ENCODE results near the gene VWA8. TPM values are rescaled to one million over a fixed set of nuclear protein-coding genes. Genes with fewer than 3 reads are reported as not detected.
A peak's percentile ranks its signal among the peaks of the same experiment; 100 is the strongest.

VWA8 gene
- total and polyA plus RNA-seq, 4 donors: 4.7 to 26.3 (median 11.9) TPM

- 96 to 98% methylated on average over 2 of the region's 2 CpGs for WGBS, 2 donors
- H3K9me3 ChIP-seq (ENCODE audit: control insufficient read depth in 4 of 4, insufficient read depth in 3 of 4, low read length in 3 of 4): no peaks in the 10 kb centered on the region
- H3K36me3 ChIP-seq (ENCODE audit: control insufficient read depth in 4 of 4, insufficient read depth in 4 of 4, low read length in 4 of 4): peaks cover 0 to 2% (median under 1%) of the 10 kb centered on the region in 4 donors
- H3K4me3 ChIP-seq: no peak overlapping the region
- no peak for DNase-seq
- H3K27ac ChIP-seq (ENCODE audit: low read depth in 1 of 2, low read length in 1 of 2): no peak overlapping the region
- peak overlapping the region in 1 of 2 donors; percentile 28 for H3K9ac ChIP-seq (ENCODE audit: insufficient read depth in 1 of 2, low read length in 2 of 2)
- no peaks in the 10 kb centered on the region for H3K27me3 ChIP-seq (ENCODE audit: control insufficient read depth in 3 of 3, insufficient read depth in 3 of 3, low read length in 2 of 3)
- no peak for TF ChIP-seq CTCF (IDR thresholded peaks at IDR 0.05; ENCODE audit: control extremely low read depth, extremely low read depth)
- no peak for ATAC-seq (ENCODE audit: insufficient read depth, low FRiP score)
- peaks cover 0 to 62% (median 21%) of the 10 kb centered on the region in 5 donors for H3K4me1 ChIP-seq (ENCODE audit: control insufficient read depth in 5 of 5, insufficient read depth in 5 of 5, low read length in 5 of 5)
Measured at GRCh38 chr13:41597348-41598041, 363.4 kb downstream of the VWA8 start.

- no peak overlapping the region for H3K27ac ChIP-seq (ENCODE audit: low read depth in 1 of 2, low read length in 1 of 2)
- TF ChIP-seq CTCF (IDR thresholded peaks at IDR 0.05; ENCODE audit: control extremely low read depth, extremely low read depth): no peak
- H3K36me3 ChIP-seq (ENCODE audit: control insufficient read depth in 4 of 4, insufficient read depth in 4 of 4, low read length in 4 of 4): no peaks in the 10 kb centered on the region
- peaks cover 0 to 62% (median 21%) of the 10 kb centered on the region in 5 donors for H3K4me1 ChIP-seq (ENCODE audit: control insufficient read depth in 5 of 5, insufficient read depth in 5 of 5, low read length in 5 of 5)
- H3K27me3 ChIP-seq (ENCODE audit: control insufficient read depth in 3 of 3, insufficient read depth in 3 of 3, low read length in 2 of 3): no peaks in the 10 kb centered on the region
- no peaks in the 10 kb centered on the region for H3K9me3 ChIP-seq (ENCODE audit: control insufficient read depth in 4 of 4, insufficient read depth in 3 of 4, low read length in 3 of 4)
- H3K9ac ChIP-seq (ENCODE audit: insufficient read depth in 1 of 2, low read length in 2 of 2): no peak overlapping the region
- no peak for ATAC-seq (ENCODE audit: insufficient read depth, low FRiP score)
- peak in 2 of 3 donors; percentile 74 to 78 for DNase-seq
- no peak overlapping the region for H3K4me3 ChIP-seq
Measured at GRCh38 chr13:41596190-41596589, 364.7 kb downstream of the VWA8 start.

GRCh38 chr13:41595298-41595697 is 365.6 kb downstream of the VWA8 start:
- peaks cover 0 to 2% (median 0%) of the 10 kb centered on the region in 4 donors for H3K36me3 ChIP-seq (ENCODE audit: control insufficient read depth in 4 of 4, insufficient read depth in 4 of 4, low read length in 4 of 4)
- peak overlapping the region in 1 of 2 donors; percentile 38 for H3K9ac ChIP-seq (ENCODE audit: insufficient read depth in 1 of 2, low read length in 2 of 2)
- no peak for TF ChIP-seq CTCF (IDR thresholded peaks at IDR 0.05; ENCODE audit: control extremely low read depth, extremely low read depth)
- ATAC-seq (ENCODE audit: insufficient read depth, low FRiP score) (peak; percentile 43), DNase-seq (no peak)
- H3K27me3 ChIP-seq (ENCODE audit: control insufficient read depth in 3 of 3, insufficient read depth in 3 of 3, low read length in 2 of 3): no peaks in the 10 kb centered on the region
- H3K9me3 ChIP-seq (ENCODE audit: control insufficient read depth in 4 of 4, insufficient read depth in 3 of 4, low read length in 3 of 4): no peaks in the 10 kb centered on the region
- peaks cover 0 to 55% (median 21%) of the 10 kb centered on the region in 5 donors for H3K4me1 ChIP-seq (ENCODE audit: control insufficient read depth in 5 of 5, insufficient read depth in 5 of 5, low read length in 5 of 5)
- no peak overlapping the region for H3K4me3 ChIP-seq
- 66 to 79% methylated on average over 1 of the region's 1 CpG for WGBS, 2 donors
- H3K27ac ChIP-seq (ENCODE audit: low read depth in 1 of 2, low read length in 1 of 2): no peak overlapping the region

Measured in lung (tissue), 12 donors.